Activated CD4-positive, alpha-beta T cell treated with anti-CD3 and anti-CD28 coated beads, Interleukin-2, amount 50 U/mL, for 24 hours (primary cell): ENCODE data around the gene VWA1.
"Not testable (repeated sequence)": the region's sequence is repeated elsewhere in the genome, so short reads cannot be mapped to it uniquely, and the experiment has no call there.

Experiments
- DNase-seq, 2 donors: peaks; one replicate each; pipeline ENCODE4 v3.0.0-alpha.2; 2020; ENCODE audit warnings: low read depth in 1 of 2, low spot score in 1 of 2

The VWA1 gene

DNA sequence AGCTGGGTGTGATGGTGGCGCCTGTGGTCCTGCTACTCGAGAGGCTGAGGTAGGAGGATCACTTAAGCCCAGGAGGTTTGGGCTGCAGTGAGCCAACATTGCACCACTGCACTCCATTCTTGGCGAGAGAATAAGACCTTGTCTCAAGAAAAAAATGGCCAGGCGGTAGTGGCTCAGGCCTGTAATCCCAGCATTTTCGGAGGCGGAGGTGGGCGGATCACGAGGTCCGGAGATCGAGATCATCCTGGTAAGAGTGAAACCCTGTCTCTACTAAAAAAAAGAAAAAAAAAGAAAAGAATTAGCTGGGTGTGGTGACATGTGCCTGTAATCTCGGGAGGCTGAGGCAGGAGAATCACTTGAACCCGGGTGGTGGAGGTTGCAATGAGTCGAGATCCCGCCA lies 47.4 kb downstream of the VWA1 start:
- no peak for DNase-seq

DNA sequence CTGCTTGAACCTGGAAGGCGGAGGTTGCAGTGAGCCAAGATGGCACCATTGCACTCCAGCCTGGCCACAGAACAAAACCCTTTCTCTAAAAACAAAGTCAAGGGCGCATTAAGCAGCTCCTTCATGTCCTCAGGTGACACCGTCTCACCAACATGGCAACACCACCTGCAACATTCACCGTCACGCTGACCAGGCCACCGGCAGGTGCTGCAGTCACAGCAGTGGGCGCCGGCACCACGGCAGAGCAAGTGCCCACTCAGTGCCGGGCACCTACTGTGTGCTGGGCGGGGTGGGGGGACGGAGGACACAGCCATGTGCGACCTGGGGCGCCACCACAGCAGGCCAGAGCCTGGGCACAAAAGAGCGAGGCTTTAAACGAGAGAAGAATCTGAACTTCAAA lies 48.2 kb downstream of the VWA1 start:
- no peak for DNase-seq

DNA sequence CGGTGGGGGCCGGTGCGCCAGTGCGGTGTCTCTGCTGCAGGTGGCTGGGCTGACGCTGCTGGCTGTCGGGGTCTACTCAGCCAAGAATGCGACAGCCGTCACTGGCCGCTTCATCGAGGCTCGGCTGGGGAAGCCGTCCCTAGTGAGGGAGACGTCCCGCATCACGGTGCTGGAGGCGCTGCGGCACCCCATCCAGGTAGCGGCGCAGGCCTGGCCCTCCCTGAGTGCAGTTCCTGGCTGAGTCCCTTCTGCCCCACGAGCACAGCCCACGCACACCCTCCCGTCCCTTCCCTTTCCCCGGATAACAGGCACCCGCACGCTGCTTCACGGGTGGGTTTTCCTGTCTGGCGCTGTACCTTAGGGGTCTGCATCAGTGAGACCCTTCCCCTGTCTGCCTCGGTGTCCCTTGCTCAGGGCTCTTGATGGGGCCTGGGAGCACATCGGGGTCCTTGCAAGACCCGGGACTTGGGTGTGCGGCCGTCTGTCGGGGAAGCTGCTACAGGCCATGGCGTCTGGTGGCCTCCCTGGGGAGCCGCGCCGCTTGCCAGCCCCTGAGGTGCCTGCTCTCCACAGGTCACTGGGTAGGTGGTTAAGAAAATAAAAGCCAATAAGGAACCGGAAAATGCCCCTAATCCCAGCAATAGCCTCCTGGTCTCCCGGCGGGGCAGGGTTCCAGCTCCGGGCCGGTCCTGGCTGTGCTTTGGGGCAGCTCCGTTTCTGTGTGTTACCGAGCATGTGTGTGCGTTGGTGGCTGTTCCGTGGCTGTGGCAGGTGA lies 49.7 kb downstream of the VWA1 start:
- not testable (repeated sequence) for DNase-seq

DNA sequence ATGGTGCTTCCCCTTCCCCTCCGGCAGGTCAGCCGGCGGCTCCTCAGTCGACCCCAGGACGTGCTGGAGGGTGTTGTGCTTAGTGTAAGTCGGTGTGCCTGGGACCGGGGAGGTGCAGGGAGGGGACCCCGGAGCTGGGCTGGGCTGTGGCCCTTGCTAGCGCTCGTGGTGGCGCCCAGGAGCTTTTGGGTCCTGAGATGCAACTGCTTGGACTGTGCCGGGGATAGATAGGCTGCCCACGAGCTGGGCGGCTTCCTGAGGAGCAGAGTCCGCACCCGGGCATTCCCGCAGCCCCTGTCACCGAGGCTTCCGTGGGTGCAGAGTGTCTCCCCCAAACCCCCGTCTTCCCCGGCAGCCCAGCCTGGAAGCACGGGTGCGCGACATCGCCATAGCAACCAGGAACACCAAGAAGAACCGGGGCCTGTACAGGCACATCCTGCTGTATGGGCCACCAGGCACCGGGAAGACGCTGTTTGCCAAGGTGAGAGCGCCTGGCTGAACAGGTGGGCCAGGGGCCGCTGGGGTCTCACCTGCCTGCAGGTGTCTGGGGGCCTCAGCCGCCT lies 50.3 kb downstream of the VWA1 start:
- DNase-seq: not testable (repeated sequence)

DNA sequence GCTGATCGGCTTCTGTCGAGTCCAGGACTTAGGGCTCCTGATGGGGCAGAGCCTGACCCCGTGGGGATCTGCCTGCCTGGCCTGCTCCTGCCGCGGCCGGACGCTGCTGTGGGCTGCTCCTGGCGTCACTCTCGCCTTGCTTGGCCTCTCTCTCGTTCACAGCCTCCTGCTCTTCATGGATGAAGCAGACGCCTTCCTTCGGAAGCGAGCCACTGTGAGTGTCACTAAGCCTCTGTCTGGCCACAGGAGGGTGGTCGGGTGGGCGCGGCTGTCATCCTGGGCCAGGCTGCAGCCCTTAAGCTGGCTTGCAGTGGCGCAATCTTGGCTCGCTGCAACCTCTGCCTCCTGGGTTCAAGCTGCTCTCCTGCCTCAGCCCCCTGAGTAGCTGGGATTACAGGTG lies 52.2 kb downstream of the VWA1 start:
- DNase-seq: no peak

DNA sequence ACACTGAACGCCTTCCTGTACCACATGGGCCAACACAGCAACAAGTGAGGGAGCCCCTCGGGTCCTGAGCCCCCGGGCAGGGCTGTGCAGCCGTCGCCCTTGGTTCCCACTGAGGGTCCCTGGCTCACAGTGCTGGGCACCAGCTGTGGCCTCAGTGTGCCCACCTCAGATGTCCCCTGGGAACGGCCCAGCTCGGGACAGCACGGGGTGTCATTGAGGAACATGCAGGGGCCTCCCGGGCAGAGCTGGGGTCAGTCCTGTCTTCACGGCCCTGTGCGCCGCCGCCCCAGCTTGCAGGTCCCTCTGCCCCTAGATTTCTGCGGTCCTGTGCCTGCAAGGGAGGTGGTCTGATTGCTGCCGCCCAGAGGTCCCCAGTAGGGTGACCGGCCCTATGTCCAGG lies 53.7 kb downstream of the VWA1 start:
- no peak for DNase-seq

DNA sequence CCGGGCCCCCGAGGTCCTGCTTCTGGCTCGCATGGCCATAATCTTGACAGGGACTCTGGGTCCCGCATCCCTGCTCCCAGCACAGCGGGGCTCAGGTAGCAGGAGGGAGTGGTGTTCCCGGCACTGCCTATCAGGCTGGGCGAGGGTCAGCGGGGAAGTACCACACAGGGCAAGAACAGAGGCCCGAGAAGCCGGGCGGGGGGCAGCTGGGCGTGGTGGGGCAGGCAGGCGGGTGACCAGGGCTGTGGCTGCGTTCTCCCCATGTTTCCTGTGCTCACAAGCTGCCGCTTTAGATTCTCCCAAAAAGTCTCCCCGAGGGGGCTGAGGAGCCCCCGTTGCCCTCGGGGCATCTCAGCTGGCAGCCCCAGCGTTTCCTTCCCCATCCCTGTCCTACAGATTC lies 54.4 kb downstream of the VWA1 start:
- no peak for DNase-seq

DNA sequence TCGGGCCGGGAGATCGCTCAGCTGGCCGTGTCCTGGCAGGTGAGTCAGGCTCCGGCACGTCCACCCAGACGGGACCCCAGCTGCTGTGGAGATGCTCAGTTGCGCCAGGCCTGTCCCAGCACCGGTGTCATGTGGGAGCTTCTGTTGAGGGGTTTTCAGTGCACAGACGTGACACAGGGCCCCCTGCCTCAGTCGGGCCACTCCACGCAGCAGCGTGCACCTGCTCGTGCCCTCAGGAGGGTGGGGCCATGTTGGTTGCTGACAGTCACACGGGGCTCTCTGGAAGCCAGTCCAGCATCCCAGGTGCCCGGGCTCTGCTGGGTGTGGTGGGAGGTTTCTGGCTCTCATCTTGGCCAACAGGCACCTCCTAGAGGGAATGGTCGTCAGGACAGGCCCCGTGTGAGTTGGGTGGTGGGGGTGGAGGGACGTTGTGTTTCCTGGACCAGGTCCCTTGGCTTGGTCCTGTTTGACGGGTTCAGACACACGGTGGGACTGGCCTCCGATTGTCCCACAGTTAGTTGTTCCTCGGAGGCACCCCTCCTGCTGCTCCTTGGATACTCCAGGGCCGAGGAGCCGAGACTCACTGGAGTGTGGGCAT lies 55.2 kb downstream of the VWA1 start:
- DNase-seq: no peak

DNA sequence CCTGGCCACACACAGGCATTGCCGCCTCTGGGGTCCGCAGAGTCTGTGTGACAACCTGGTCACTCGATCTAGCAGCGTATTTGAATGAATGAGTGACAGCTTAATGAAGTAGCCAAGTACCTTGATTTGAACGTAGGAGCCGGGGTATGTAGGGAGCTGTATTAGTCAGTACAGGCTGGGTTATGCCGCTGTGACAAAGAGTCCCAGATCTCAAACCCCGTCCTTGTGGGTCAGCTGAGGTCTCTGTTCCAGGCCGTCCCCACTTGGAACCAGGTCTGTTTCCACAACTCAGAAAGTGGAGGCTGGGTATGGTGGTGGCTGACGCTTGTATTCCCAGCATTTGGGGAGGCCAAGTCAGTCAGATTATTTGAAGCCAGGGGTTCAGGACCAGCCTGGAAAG lies 56.1 kb downstream of the VWA1 start:
- DNase-seq: no peak
